A549 (cell line): Measurements from ENCODE around the gene GUCA1A. TPM values are rescaled to one million over a fixed set of nuclear protein-coding genes. Genes with fewer than 3 reads are reported as not detected.

Source experiments
- ATAC-seq, 2 experiments: fragments of 200-7000 bp in 1 of 2; fragments of >200 bp in 1 of 2; cut with Nextera tagmentation in 1 of 2; cut with Tn5 transposase in 1 of 2; 3 replicates each; pipeline versions ENCODE4 v1.8.0 to v1.9.1; 2018 to 2020; ENCODE audit warnings: mild to moderate bottlenecking in 1 of 2, moderate library complexity in 1 of 2
- CTCF ChIA-PET: fragments of 300-600 bp; sonication (Branson Sonifier 250); formaldehyde crosslinking; extraction: SDS; loops from one replicate; lab custom pipeline; 2021; ENCODE audit warnings: antibody characterized with exemption, inconsistent platforms; lab: Yijun Ruan, JAX
- POLR2A ChIA-PET: fragments of 350-600 bp; formaldehyde crosslinking; extraction: SDS; loops from one replicate; lab custom pipeline; 2021; ENCODE audit warnings: antibody characterized with exemption, inconsistent platforms; lab: Yijun Ruan, JAX
- DNase-seq, 2 experiments: peaks; one replicate each; pipeline versions ENCODE4 v3.0.0 to v3.0.0-alpha.2; 2011 to 2016; ENCODE audit warnings: low read depth in 1 of 2, low spot score in 1 of 2
- FAIRE-seq: peaks from 2 replicates; lab custom pipeline; 2011; peaks lifted over from hg19 to GRCh38; lab: Jason Lieb, UNC
- H3K27ac ChIP-seq, 2 experiments: fragments of >200 bp; sonication (Bioruptor Twin); formaldehyde crosslinking; 3 replicates each; pipeline ENCODE4 v1.5.1; 2016 to 2017
- H3K4me1 ChIP-seq: fragments of >200 bp; sonication (Bioruptor Twin); formaldehyde crosslinking; 3 replicates; pipeline ENCODE4 v1.6.1; 2016
- H3K4me2 ChIP-seq: fragments of >200 bp; sonication (Bioruptor Twin); formaldehyde crosslinking; 3 replicates; pipeline ENCODE4 v1.6.1; 2016
- H3K4me3 ChIP-seq: fragments of >200 bp; sonication (Bioruptor Twin); formaldehyde crosslinking; 3 replicates; pipeline ENCODE4 v1.5.1; 2016
- H3K9me3 ChIP-seq: fragments of >200 bp; sonication (Bioruptor Twin); formaldehyde crosslinking; 3 replicates; pipeline ENCODE4 v1.6.1; 2016
- BHLHE40 ChIP-seq: IDR thresholded peaks from 2 replicates; pipeline ENCODE4 v1.6.1; 2012; ENCODE audit warnings: low read depth, low read length, inconsistent platforms
- CBX8 ChIP-seq: fragments of 200-600 bp; sonication (generic); IDR thresholded peaks from 2 replicates; pipeline ENCODE4 v1.6.1; 2016
- CTCF ChIP-seq: fragments of >200 bp; sonication (Bioruptor Twin); formaldehyde crosslinking; IDR thresholded peaks from 3 replicates; pipeline ENCODE4 v1.5.1; 2016
- FOSL2 ChIP-seq, 2 experiments: fragments of 450-650 bp in 1 of 2; fragments of >200 bp in 1 of 2; sonication (Bioruptor Twin) in 1 of 2; formaldehyde crosslinking; IDR thresholded peaks; 2 replicates each; pipeline versions ENCODE4 v1.5.0 to v1.6.1; 2016 to 2020; ENCODE audit warnings: mild to moderate bottlenecking in 1 of 2, moderate library complexity in 1 of 2
- FOXS1 ChIP-seq: fragments of 250-450 bp; sonication (Bioruptor Pico); IDR thresholded peaks from 2 replicates; pipeline ENCODE4 v1.5.0; 2020; ENCODE audit warnings: mild to moderate bottlenecking, moderate library complexity
- HOXB5 ChIP-seq: fragments of 250-450 bp; sonication (Bioruptor Pico); IDR thresholded peaks from 2 replicates; pipeline ENCODE4 v1.5.0; 2020; ENCODE audit warnings: mild to moderate bottlenecking, moderate library complexity
- JUNB ChIP-seq: fragments of >200 bp; sonication (Bioruptor Twin); formaldehyde crosslinking; IDR thresholded peaks from 2 replicates; pipeline ENCODE4 v1.6.1; 2016
- MAFK ChIP-seq: fragments of 450-650 bp; IDR thresholded peaks from 2 replicates; pipeline ENCODE4 v1.6.1; 2014; ENCODE audit not compliant: partially characterized antibody
- MYC ChIP-seq: IDR thresholded peaks from 2 replicates; pipeline ENCODE4 v1.6.1; 2012; ENCODE audit warnings: mild to moderate bottlenecking, inconsistent platforms, low read length, improper control_type of control experiment, borderline replicate concordance
- NPAS2 ChIP-seq: fragments of 250-450 bp; sonication (Bioruptor Pico); IDR thresholded peaks from 2 replicates; pipeline ENCODE4 v1.8.0; 2022; ENCODE audit warnings: mild to moderate bottlenecking, moderate library complexity, borderline replicate concordance
- REST ChIP-seq: fragments of 200-600 bp; sonication (generic); IDR thresholded peaks from 2 replicates; pipeline ENCODE4 v1.6.1; 2016; ENCODE audit warnings: antibody characterized with exemption, mild to moderate bottlenecking, moderate library complexity
- whole genome bisulfite sequencing: methylation state at CpG from one replicate; pipeline ENCODE4 v1.1.6; 2017; ENCODE audit errors: missing lambda C conversion rate; 5-methylcytosine and 5-hydroxymethylcytosine counted together
- polyA plus RNA-seq, 4 experiments: library from polyadenylated mRNA; depleted of rRNA in 3 of 4; stranded (reverse); fragments of >200 nt; fragmentation: RNase III in 1 of 4; extraction: RNeasy Plus Mini Kit Qiagen cat#74134 plus additional on column Dnase treatment in 1 of 4; gene quantifications; 2 replicates in 3 of 4; 3 replicates in 1 of 4; pipeline ENCODE4 v1.2.3, GENCODE V29; 2011 to 2017
- TF ChIP-seq, protein P1 (sequence below): fragments of 250-450 bp; sonication (Bioruptor Pico); IDR thresholded peaks from 2 replicates; pipeline ENCODE4 v1.5.0; 2020; ENCODE audit warnings: low read depth, mild to moderate bottlenecking, moderate library complexity
- TF ChIP-seq, protein P2 (sequence below): IDR thresholded peaks from 2 replicates; pipeline ENCODE4 v1.6.1; 2012

The GUCA1A gene
- polyA plus RNA-seq, 2 of the 4 experiments (the other 2 are of a cell fraction) = not detected

DNA sequence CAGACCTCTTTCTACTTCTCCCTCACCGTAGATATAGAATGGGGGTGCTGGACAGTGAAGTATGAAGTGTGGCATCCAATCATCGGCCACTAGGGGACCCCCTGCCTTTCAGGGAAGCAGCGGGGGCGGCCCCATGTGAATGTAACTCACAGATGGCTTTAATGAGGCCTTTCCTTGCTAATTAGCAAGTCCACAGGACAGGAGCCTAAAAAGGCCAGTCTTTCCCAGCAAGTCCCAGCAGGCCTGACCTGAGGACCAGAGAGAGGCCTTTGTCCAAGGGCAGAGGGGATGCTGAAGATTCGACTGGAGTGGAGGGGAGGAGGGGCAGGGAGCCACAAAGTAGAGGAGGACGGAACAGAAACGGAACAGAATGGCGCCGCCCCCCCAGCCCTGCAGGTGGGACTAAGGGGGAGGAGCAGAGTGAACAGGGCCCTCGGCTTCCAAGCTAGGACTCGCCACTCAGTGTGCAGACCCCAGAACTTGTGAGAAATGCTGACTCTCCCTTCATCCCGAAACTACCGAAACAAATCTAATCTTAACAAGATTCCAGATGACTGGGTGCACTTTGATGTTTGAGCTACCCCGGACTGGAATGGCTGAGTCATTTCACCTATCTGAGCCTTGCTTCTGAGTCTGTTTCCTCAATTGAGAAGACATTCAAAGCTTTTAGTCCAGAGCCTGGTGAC lies 36.5 kb upstream of the GUCA1A start:
- FAIRE-seq (no peak), ATAC-seq (peak; percentile 55 to 64; a peak in 5 of 6 replicates), DNase-seq (peak; percentile 58 to 62)
- Histone ChIP-seq H3K4me2 (peak overlapping the region; percentile 76), H3K4me3 (no peak overlapping the region), H3K4me1 (peaks cover 54% of the 10 kb centered on the region), H3K27ac (peak overlapping the region; percentile 84 to 91), H3K9me3 (no peaks in the 10 kb centered on the region)
- ChIA-PET CTCF (interaction anchor here (0.6 to 1.7 kb wide), 10 partner anchors 8 to 545 kb away, joined by 3 to 6 read pairs (median 4); no protein-coding TSS in a partner anchor), POLR2A (interaction anchor here (0.8 to 1.1 kb wide), 3 partner anchors 18 to 44 kb away, joined by 3 to 12 read pairs (median 3); no protein-coding TSS in a partner anchor)
- TF ChIP-seq BHLHE40 = no peak
- peak; percentile 28 for TF ChIP-seq CTCF
- no peak for TF ChIP-seq HOXB5
- peak; percentile 74 for TF ChIP-seq MAFK
- TF ChIP-seq, protein P1, sequence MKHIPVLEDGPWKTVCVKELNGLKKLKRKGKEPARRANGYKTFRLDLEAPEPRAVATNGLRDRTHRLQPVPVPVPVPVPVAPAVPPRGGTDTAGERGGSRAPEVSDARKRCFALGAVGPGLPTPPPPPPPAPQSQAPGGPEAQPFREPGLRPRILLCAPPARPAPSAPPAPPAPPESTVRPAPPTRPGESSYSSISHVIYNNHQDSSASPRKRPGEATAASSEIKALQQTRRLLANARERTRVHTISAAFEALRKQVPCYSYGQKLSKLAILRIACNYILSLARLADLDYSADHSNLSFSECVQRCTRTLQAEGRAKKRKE (CRISPR knock-in tag) = no peak
- TF ChIP-seq FOSL2 (IDR thresholded peaks at IDR 0.05) = no peak
- peak; percentile 52 for TF ChIP-seq FOSL2 (CRISPR knock-in tag; IDR thresholded peaks at IDR 0.05)
- TF ChIP-seq NPAS2 (CRISPR knock-in tag) = no peak
- TF ChIP-seq FOXS1 (CRISPR knock-in tag) = no peak
- no peak for TF ChIP-seq CBX8
- TF ChIP-seq, all 56 proteins: peak for 3
- WGBS = 29% methylated on average over 14 of the region's 14 CpGs

DNA sequence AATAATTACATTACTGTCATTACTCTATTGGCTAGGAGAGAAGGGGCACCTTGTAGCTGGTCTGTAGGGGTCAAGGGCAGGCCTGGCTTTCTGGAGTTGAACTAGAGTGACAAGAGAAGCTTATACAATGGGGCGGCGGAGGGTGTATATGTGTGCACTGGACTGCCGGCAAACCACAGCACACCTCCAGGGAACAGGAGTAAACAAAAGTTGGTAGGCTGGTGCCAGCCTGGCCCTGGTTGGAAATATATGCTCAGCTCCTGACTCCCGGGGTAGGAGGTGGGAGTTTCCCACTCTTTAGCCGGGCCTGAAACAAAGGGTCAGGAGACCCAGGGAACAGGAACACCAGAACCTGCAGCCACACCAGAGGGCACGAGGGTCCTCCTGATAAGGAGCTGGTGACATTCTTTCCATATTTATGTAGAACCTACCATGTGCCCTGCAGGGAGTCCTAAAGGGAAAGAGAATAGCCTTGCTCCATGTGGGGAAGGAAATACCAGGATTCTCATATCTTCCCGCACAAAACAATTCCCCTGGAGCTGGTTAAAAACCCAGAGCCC lies 35.9 kb upstream of the GUCA1A start:
- Histone ChIP-seq H3K9me3 (no peaks in the 10 kb centered on the region), H3K4me1 (peaks cover 53% of the 10 kb centered on the region), H3K4me3 (no peak overlapping the region), H3K27ac (peak overlapping the region; percentile 84 to 91), H3K4me2 (peak overlapping the region; percentile 76)
- DNase-seq (peak in 1 of 2 experiments; percentile 34), FAIRE-seq (no peak), ATAC-seq (peak in 1 of 2 experiments; percentile 36; a peak in 3 of 6 replicates)
- ChIA-PET CTCF (interaction anchor here (0.6 to 1.7 kb wide), 11 partner anchors 9 to 544 kb away, joined by 3 to 6 read pairs (median 4); no protein-coding TSS in a partner anchor), POLR2A (interaction anchor here (0.8 to 1.1 kb wide), 3 partner anchors 18 to 45 kb away, joined by 3 to 12 read pairs (median 3); no protein-coding TSS in a partner anchor)
- TF ChIP-seq, protein P2, sequence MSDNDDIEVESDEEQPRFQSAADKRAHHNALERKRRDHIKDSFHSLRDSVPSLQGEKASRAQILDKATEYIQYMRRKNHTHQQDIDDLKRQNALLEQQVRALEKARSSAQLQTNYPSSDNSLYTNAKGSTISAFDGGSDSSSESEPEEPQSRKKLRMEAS = 0 out of 2 replicates have a peak, but pooled peaks have one; percentile 11
- no peak for TF ChIP-seq CTCF
- WGBS = 41% methylated on average over 7 of the region's 7 CpGs

DNA sequence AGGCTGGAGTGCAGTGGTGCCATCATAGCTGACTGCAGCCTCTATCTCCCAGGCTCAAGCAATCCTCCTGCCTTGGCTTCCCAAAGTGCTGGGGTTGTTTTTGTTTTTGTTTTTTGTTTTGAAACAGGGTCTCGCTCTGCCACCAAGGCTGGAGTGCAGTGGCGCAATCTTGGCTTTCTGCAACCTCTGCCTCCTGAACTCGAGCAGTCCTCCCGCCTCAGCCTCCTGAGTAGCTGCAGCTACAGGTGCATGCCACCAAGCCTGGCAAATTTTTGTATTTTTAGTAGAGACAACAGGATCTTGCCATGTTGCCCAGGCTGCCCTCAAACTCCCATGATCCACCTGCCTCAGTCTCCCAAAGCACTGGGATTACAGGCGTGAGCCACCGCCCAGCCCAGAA lies 35.0 kb upstream of the GUCA1A start:
- CTCF ChIA-PET = interaction anchor here (0.7 to 1.1 kb wide), 3 partner anchors 31 to 352 kb away, joined by 3 read pairs; no protein-coding TSS in a partner anchor
- H3K4me3 ChIP-seq = no peak overlapping the region
- POLR2A ChIA-PET = interaction anchor here (0.6 kb wide), 1 partner anchor 242 kb away, joined by 3 read pairs; no protein-coding TSS in a partner anchor
- 97% methylated on average over 6 of the region's 6 CpGs for WGBS
- peak overlapping the region; percentile 56 for H3K4me2 ChIP-seq
- ATAC-seq (no peak), FAIRE-seq (no peak)
- H3K4me1 ChIP-seq = peaks cover 59% of the 10 kb centered on the region
- TF ChIP-seq MYC (no peak), REST (no peak), JUNB (no peak)
- TF ChIP-seq, protein P1 (CRISPR knock-in tag) = no peak
- TF ChIP-seq, all 56 proteins: peak for 0
- DNase-seq = no peak
- Histone ChIP-seq H3K9me3 (no peaks in the 10 kb centered on the region), H3K27ac (peak overlapping the region; percentile 84 to 91)
